HepG2 (cell line): Measurements from ENCODE around the gene BTRC. TPM values are rescaled to one million over a fixed set of nuclear protein-coding genes. Genes with fewer than 3 reads are reported as not detected.

Experiments used
- ARID5B ChIP-seq: IDR thresholded peaks from 2 replicates; pipeline ENCODE4 v1.4.0; 2020; ENCODE audit warnings: mild to moderate bottlenecking, missing genetic modification reagents
- PHB2 ChIP-seq: fragments of 450-650 bp; IDR thresholded peaks from 2 replicates; pipeline ENCODE4 v1.6.1; 2018; ENCODE audit not compliant: partially characterized antibody
- PRMT3 ChIP-seq: sonication (generic); formaldehyde crosslinking; IDR thresholded peaks from 2 replicates; pipeline ENCODE4 v1.8.1; 2022; ENCODE audit warnings: low read depth, mild to moderate bottlenecking, moderate library complexity, missing genetic modification reagents, borderline replicate concordance
- SMC3 ChIP-seq: IDR thresholded peaks from 2 replicates; pipeline ENCODE4 v1.6.1; 2011; ENCODE audit warnings: low read length, improper control_type of control experiment
- TBP ChIP-seq: sonication (generic); formaldehyde crosslinking; IDR thresholded peaks from 2 replicates; pipeline ENCODE4 v1.5.0; 2020; ENCODE audit warnings: missing genetic modification reagents
- TP53 ChIP-seq: sonication (generic); formaldehyde crosslinking; conservative IDR thresholded peaks from 2 replicates; pipeline ENCODE4 v1.4.0; 2020; ENCODE audit warnings: missing genetic modification reagents
- polyA plus RNA-seq, 8 experiments: library from polyadenylated mRNA; depleted of rRNA in 3 of 8; stranded (reverse) in 7 of 8; unstranded in 1 of 8; fragments of >200 nt; fragmentation: Illumina TruSeq in 4 of 8; extraction: Trizol in 4 of 8; gene quantifications; 2 replicates each; pipeline versions ENCODE4 v1.2.1 to v1.2.3, GENCODE V29; 2011 to 2016; ENCODE audit warnings: low read depth in 4 of 8, missing spikeins in 1 of 8, mixed read lengths in 1 of 8; ENCODE audit not compliant: insufficient read depth in 1 of 8
- total RNA-seq, 5 experiments: library from RNA; depleted of rRNA; stranded (reverse); fragments of >200 nt; fragmentation: Illumina TruSeq; extraction: Trizol; gene quantifications; 2 replicates each; pipeline ENCODE4 v1.2.3, GENCODE V29; 2016; ENCODE audit warnings: low read depth in 1 of 5
- TF ChIP-seq, protein P1 (sequence below): sonication (generic); formaldehyde crosslinking; IDR thresholded peaks from 2 replicates; pipeline ENCODE4 v1.4.0; 2020; ENCODE audit warnings: mild to moderate bottlenecking, missing genetic modification reagents

Gene BTRC
- total and polyA plus RNA-seq, 2 of the 13 experiments (the other 11 are each of a cell fraction or from before 2014, with no cell fraction given): 12.0 to 14.4 TPM

- TF ChIP-seq TBP (CRISPR knock-in tag) (no peak), SMC3 (no peak), PRMT3 (CRISPR knock-in tag) (no peak), PHB2 (no peak), TP53 (no peak), ARID5B (CRISPR knock-in tag) (no peak)
- TF ChIP-seq, protein P1, sequence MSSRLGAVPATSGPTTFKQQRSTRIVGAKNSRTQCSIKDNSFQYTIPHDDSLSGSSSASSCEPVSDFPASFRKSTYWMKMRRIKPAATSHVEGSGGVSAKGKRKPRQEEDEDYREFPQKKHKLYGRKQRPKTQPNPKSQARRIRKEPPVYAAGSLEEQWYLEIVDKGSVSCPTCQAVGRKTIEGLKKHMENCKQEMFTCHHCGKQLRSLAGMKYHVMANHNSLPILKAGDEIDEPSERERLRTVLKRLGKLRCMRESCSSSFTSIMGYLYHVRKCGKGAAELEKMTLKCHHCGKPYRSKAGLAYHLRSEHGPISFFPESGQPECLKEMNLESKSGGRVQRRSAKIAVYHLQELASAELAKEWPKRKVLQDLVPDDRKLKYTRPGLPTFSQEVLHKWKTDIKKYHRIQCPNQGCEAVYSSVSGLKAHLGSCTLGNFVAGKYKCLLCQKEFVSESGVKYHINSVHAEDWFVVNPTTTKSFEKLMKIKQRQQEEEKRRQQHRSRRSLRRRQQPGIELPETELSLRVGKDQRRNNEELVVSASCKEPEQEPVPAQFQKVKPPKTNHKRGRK (CRISPR knock-in tag): no peak
Observed at GRCh38 chr10:101576211-101576863, 222.4 kb downstream of the BTRC start (continued).
